Measurements from ENCODE around the gene GLB1L3. TPM values are rescaled to one million over a fixed set of nuclear protein-coding genes. Genes with fewer than 3 reads are reported as not detected.

Gene GLB1L3
- total RNA-seq, 3 donors from 2014 or later, result 1.0 to 1.6 TPM; not detected in 1

- Histone ChIP-seq H3K4me1 (no peaks in the 10 kb centered on the region), H3K27ac (no peak overlapping the region), H3K27me3 (no peaks in the 10 kb centered on the region), H3K9me3 (no peaks in the 10 kb centered on the region), H3K36me3 (no peaks in the 10 kb centered on the region), H3K4me3 (no peak overlapping the region)
- intact Hi-C loops (cut with DNase I; ENCODE audit: low total_unique reads), result no loop called here
- no peak for DNase-seq (ENCODE audit: low spot score in 2 of 2)
- TF ChIP-seq POLR2AphosphoS5 (IDR thresholded peaks at IDR 0.05), result no peak
- no peak for TF ChIP-seq CTCF (IDR thresholded peaks at IDR 0.05)
- no peak for TF ChIP-seq POLR2A (IDR thresholded peaks at IDR 0.05)
These were observed 17.2 kb downstream of the GLB1L3 start for GRCh38 chr11:134293119-134294113.

GRCh38 chr11:134294664-134295063, 18.5 kb downstream of the GLB1L3 start:
- no peaks in the 10 kb centered on the region for H3K4me1 ChIP-seq
- no peak overlapping the region for H3K27ac ChIP-seq
- intact Hi-C loops (cut with DNase I; ENCODE audit: low total_unique reads), result no loop called here
- H3K9me3 ChIP-seq, result no peaks in the 10 kb centered on the region
- no peaks in the 10 kb centered on the region for H3K36me3 ChIP-seq
- H3K27me3 ChIP-seq, result no peaks in the 10 kb centered on the region
- H3K4me3 ChIP-seq, result no peak overlapping the region
- DNase-seq (ENCODE audit: low spot score in 2 of 2), result no peak
- no peak for TF ChIP-seq CTCF (IDR thresholded peaks at IDR 0.05)
- no peak for TF ChIP-seq POLR2A (IDR thresholded peaks at IDR 0.05)
- no peak for TF ChIP-seq POLR2AphosphoS5 (IDR thresholded peaks at IDR 0.05)

GRCh38 chr11:134312223-134312622, 36.0 kb downstream of the GLB1L3 start:
- H3K4me3 ChIP-seq, result no peak overlapping the region
- H3K27me3 ChIP-seq, result no peaks in the 10 kb centered on the region
- intact Hi-C loops (cut with DNase I; ENCODE audit: low total_unique reads), result no loop called here
- no peak for DNase-seq (ENCODE audit: low spot score in 2 of 2)
- H3K4me1 ChIP-seq, result no peaks in the 10 kb centered on the region
- no peak overlapping the region for H3K27ac ChIP-seq
- H3K9me3 ChIP-seq, result peaks cover 4 to 12% of the 10 kb centered on the region in 2 donors
- no peaks in the 10 kb centered on the region for H3K36me3 ChIP-seq
- TF ChIP-seq CTCF (IDR thresholded peaks at IDR 0.05) (no peak), POLR2A (IDR thresholded peaks at IDR 0.05) (no peak)

GRCh38 chr11:134312807-134313206, 36.6 kb downstream of the GLB1L3 start:
- Histone ChIP-seq H3K4me1 (no peaks in the 10 kb centered on the region), H3K4me3 (no peak overlapping the region), H3K27me3 (no peaks in the 10 kb centered on the region), H3K36me3 (no peaks in the 10 kb centered on the region), H3K9me3 (peaks cover 4 to 18% of the 10 kb centered on the region in 2 donors), H3K27ac (no peak overlapping the region)
- DNase-seq (ENCODE audit: low spot score in 2 of 2), result no peak
- TF ChIP-seq CTCF (IDR thresholded peaks at IDR 0.05), result no peak
- TF ChIP-seq POLR2A (IDR thresholded peaks at IDR 0.05), result no peak
- no peak for TF ChIP-seq POLR2AphosphoS5 (IDR thresholded peaks at IDR 0.05)
- intact Hi-C loops (cut with DNase I; ENCODE audit: low total_unique reads), result no loop called here

- no peak for DNase-seq (ENCODE audit: low spot score in 2 of 2)
- no peak overlapping the region for H3K4me3 ChIP-seq
- peaks cover 4 to 19% of the 10 kb centered on the region in 2 donors for H3K9me3 ChIP-seq
- no peak for TF ChIP-seq POLR2AphosphoS5 (IDR thresholded peaks at IDR 0.05)
- no peak for TF ChIP-seq CTCF (IDR thresholded peaks at IDR 0.05)
- TF ChIP-seq POLR2A (IDR thresholded peaks at IDR 0.05), result no peak
- no peak overlapping the region for H3K27ac ChIP-seq
- H3K36me3 ChIP-seq, result no peaks in the 10 kb centered on the region
- H3K4me1 ChIP-seq, result no peaks in the 10 kb centered on the region
- no peaks in the 10 kb centered on the region for H3K27me3 ChIP-seq
- intact Hi-C loops (cut with DNase I; ENCODE audit: low total_unique reads), result no loop called here
These were observed 37.2 kb downstream of the GLB1L3 start for GRCh38 chr11:134313379-134313778.

Data from breast epithelium (tissue), 4 donors.